ENCODE measurements around the gene SLC41A1.

The SLC41A1 gene

DNA sequence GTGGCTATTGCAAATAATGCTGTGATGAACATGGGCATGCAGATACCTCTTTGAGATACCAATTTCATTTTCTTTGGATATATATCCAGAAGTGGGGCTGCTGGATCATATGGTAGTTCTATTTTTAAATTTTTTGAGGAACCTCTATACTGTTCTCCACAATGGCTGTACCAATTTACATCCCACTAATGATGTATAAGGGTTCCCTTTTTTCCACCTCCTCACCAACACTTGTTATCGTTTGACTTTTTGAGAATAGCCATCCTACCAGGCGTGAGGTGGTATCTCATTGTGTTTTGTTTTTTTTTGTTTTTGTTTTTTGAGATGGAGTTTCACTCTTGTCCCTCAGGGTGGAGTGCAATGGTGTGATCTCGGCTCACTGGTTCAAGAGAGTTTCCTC lies 56.4 kb downstream of the SLC41A1 start:
- DNase-seq (ENCODE audit: low read depth): no peak
- H3K4me3 ChIP-seq (ENCODE audit: low read depth, low read length): no peak overlapping the region
- TF ChIP-seq POLR2A (IDR thresholded peaks at IDR 0.05; ENCODE audit: extremely low read depth, insufficient read length) (no peak), MYC (IDR thresholded peaks at IDR 0.05; ENCODE audit: low read depth, low read length) (no peak)
- TF ChIP-seq, protein P1, sequence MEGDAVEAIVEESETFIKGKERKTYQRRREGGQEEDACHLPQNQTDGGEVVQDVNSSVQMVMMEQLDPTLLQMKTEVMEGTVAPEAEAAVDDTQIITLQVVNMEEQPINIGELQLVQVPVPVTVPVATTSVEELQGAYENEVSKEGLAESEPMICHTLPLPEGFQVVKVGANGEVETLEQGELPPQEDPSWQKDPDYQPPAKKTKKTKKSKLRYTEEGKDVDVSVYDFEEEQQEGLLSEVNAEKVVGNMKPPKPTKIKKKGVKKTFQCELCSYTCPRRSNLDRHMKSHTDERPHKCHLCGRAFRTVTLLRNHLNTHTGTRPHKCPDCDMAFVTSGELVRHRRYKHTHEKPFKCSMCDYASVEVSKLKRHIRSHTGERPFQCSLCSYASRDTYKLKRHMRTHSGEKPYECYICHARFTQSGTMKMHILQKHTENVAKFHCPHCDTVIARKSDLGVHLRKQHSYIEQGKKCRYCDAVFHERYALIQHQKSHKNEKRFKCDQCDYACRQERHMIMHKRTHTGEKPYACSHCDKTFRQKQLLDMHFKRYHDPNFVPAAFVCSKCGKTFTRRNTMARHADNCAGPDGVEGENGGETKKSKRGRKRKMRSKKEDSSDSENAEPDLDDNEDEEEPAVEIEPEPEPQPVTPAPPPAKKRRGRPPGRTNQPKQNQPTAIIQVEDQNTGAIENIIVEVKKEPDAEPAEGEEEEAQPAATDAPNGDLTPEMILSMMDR (IDR thresholded peaks at IDR 0.05; ENCODE audit: low read depth, low read length): no peak
- TF ChIP-seq, protein P2, sequence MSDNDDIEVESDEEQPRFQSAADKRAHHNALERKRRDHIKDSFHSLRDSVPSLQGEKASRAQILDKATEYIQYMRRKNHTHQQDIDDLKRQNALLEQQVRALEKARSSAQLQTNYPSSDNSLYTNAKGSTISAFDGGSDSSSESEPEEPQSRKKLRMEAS (IDR thresholded peaks at IDR 0.05; ENCODE audit: low read depth, low read length): no peak

DNA sequence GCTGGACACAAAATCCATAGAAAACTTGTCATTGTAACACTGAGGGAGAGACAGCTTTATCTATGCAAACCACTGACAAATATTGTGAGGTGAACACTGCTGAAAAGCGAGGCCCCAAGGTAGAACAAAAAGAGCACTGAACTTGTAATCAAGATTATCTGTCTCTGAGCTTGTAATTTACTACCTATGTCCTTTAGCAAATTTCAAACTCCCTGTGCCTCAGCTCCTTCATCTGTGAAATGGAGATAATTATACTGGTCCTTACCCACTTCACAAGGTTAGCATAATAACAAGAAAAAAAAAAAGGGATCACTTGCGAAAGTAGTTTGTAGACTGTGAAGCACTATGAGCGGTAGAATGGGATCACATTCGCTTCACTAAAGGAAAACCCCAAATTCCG lies 58.1 kb downstream of the SLC41A1 start:
- H3K4me3 ChIP-seq (ENCODE audit: low read depth, low read length): no peak overlapping the region
- DNase-seq (ENCODE audit: low read depth): no peak
- TF ChIP-seq POLR2A (IDR thresholded peaks at IDR 0.05; ENCODE audit: extremely low read depth, insufficient read length) (no peak), MYC (IDR thresholded peaks at IDR 0.05; ENCODE audit: low read depth, low read length) (no peak)
- TF ChIP-seq, protein P2 (IDR thresholded peaks at IDR 0.05; ENCODE audit: low read depth, low read length): no peak
- TF ChIP-seq, protein P1 (IDR thresholded peaks at IDR 0.05; ENCODE audit: low read depth, low read length): no peak

DNA sequence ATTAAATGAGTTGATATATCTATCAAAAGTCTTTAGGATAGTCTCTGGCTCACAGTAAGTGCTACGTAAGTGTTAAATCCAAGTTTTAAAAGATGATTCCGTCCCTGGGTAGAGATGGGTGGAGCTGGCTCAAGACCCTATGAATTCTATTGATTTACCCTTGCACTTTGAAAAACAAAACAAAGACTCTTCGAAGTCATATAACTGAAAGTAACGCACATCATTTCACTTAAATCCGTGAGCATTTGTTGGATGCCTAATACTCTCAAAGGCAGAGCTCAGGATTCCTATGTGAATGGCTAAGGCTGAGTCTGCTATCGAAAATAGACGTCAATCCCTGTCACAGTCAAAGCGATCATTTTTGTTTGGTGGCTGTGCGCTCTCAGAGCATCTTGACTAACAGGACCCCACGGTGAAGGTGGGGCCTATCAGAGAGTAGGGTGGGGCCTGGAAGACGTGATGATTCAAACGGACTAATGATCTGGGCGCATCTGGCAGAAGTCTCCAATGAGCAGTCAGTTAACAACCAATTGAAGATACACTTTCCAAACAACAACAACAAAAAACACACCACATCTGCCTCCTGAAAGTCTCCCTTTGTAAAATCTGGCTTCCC lies 61.9 kb downstream of the SLC41A1 start:
- TF ChIP-seq MYC (IDR thresholded peaks at IDR 0.05; ENCODE audit: low read depth, low read length) (no peak), POLR2A (IDR thresholded peaks at IDR 0.05; ENCODE audit: extremely low read depth, insufficient read length) (no peak)
- TF ChIP-seq, protein P1 (IDR thresholded peaks at IDR 0.05; ENCODE audit: low read depth, low read length): no peak
- TF ChIP-seq, protein P2 (IDR thresholded peaks at IDR 0.05; ENCODE audit: low read depth, low read length): no peak
- no peak overlapping the region for H3K4me3 ChIP-seq (ENCODE audit: low read depth, low read length)
- DNase-seq (ENCODE audit: low read depth): peak; percentile 70

DNA sequence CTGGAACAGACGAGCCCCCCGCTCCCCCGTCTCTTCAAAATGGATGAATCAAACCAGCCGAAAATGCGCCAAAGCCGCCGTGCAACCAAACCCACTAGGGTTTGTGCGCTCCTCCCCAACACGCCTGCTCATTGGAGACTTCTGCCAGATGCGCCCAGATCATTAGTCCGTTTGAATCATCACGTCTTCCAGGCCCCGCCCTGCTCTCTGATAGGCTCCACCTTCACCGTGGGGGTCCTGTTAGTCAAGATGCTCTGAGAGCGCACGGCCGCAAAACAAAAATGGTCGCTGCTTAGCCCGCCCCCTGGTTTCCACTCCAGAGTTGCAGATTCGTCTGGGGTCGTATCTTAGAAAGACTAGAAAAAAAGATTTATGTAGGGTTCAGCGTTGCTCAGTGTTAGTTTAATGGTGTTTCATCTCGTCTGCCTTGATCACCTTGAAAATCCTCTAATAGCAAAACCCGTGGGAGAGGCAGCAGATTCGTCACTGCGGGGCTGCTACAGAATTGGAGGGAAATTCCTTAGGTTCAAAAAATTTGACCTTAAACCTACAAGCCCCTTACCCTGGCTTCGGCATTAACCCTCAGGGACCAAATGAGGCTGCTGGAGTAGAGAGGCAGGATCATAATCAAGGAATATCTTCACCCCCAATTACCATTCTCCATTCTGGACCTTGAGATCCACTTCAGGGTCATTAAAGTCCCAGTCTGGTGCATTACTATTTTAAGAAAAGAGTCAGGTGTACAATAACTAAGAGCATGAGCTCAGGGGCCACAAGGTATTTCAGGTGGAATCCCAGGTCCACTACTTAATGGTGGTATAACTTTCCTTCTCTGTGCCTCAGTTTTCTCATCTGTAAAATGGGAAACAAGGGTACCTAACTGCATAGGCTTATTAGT lies 62.6 kb downstream of the SLC41A1 start, which contains the start of gene NUCKS1:
TSS of gene NUCKS1 (minus strand) at position 45 of the 898 bp plus-strand sequence. CDS start 209 bp downstream, outside the sequence.
- TF ChIP-seq MYC (IDR thresholded peaks at IDR 0.05; ENCODE audit: low read depth, low read length): peak; percentile 88
- TF ChIP-seq, protein P2 (IDR thresholded peaks at IDR 0.05; ENCODE audit: low read depth, low read length): peak; percentile 36; the same call in 1 of the 2 replicates
- no peak for TF ChIP-seq POLR2A (IDR thresholded peaks at IDR 0.05; ENCODE audit: extremely low read depth, insufficient read length)
- TF ChIP-seq, protein P1 (IDR thresholded peaks at IDR 0.05; ENCODE audit: low read depth, low read length): peak; percentile 2
- H3K4me3 ChIP-seq (ENCODE audit: low read depth, low read length): peak within 1 kb of the TSS; percentile 87
- peak; percentile 99 for DNase-seq (ENCODE audit: low read depth)

DNA sequence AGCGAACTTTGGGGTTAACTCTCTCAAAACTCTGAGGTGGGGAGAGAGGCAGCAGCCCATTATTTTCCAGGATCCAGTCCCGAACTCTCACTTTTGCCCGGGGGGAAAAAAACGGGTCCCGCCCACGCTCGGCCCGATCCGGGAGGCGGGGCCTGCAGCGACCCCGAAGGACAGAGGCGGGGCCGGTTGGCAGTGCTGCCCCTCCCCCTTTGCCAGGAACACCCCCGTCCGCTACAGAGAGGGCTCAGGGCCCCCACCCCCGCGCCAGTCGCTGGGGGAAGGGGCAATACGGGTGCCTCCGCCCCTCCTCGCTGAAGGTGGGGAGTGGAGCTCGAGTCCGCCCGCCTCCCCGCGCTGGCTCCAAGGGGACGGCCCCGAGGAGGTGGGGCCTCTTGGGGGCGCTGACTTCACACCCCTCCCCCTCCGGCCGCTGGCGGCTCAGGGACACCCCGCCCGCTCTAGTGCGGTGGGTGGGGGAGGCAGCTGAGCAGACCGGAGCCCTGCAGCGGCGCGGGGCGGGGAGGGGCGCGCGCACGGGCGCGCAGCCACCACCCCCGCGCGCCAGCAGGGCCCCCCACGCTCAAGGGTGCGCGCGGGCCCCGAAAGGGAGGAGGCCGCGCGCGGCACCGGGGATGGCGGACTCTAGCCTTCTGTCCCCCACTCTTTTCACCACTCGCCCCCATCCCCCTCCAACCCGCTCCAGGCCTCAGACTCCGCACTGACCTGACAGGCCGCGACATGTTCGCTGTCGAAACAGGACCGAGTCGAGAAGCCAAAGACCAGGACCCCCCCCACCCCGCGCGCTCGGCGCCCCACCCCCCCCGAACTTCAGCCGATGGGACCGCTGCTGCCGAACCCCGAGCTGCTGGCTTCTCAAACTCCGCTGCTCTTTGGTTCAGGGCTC lies 63.5 kb downstream of the SLC41A1 start:
- TF ChIP-seq MYC (IDR thresholded peaks at IDR 0.05; ENCODE audit: low read depth, low read length) (peak; percentile 30; the same call in 1 of the 2 replicates), POLR2A (IDR thresholded peaks at IDR 0.05; ENCODE audit: extremely low read depth, insufficient read length) (peak; percentile 55)
- TF ChIP-seq, protein P1 (IDR thresholded peaks at IDR 0.05; ENCODE audit: low read depth, low read length): no peak
- TF ChIP-seq, protein P2 (IDR thresholded peaks at IDR 0.05; ENCODE audit: low read depth, low read length): peak; percentile 22; the same call in 1 of the 2 replicates
- peak overlapping the region; percentile 87 for H3K4me3 ChIP-seq (ENCODE audit: low read depth, low read length)
- DNase-seq (ENCODE audit: low read depth): peak; percentile 98

Measured in NB4 (cell line).